Measurements from ENCODE around the gene ZFP91.
A peak's percentile ranks its signal among the peaks of the same experiment; 100 is the strongest.

Gene ZFP91

GRCh38 chr11:58631378-58631777, 52.5 kb downstream of the ZFP91 start:
- no peak for DNase-seq (ENCODE audit: low spot score)

DNA sequence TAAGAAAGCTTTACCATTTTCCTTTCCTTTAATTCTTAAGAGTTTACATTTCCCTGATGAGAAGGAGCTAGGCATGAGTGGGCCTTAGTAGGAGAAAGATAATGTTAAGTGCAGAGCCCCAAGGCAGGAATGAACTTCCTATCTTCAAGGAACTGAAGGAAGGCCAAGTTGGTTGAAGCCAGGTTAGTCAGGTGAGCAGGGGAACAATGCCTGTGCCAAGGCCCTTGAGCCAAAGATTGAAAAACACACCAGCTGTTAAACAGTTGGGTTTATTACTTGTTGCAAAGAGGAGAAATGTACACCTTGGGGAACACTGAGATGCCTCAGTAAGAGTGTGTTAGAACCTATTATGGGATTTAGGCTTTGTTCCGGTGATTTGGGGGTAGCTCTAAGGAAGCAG, 53.6 kb downstream of the ZFP91 start:
- DNase-seq (ENCODE audit: low spot score): no peak

DNA sequence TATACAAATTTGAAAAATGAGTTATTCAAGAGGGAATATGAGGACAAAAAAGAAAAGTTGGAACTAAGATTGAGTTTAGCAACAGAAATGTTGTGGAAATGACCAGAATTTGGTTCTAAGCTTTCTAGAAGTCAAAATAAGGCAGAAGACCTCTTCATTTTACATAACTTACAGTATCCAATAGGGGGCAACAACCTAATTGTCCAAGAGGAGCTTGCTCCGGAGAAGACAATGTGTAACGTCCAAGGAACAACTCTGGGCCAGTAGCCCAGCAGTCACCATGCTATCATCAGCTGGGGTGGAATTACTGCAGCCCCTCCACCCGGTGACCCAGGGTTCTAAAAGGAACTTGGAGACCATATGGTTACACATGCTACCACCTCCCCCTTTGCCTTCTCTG, 57.7 kb downstream of the ZFP91 start:
- no peak for DNase-seq (ENCODE audit: low spot score)

DNA sequence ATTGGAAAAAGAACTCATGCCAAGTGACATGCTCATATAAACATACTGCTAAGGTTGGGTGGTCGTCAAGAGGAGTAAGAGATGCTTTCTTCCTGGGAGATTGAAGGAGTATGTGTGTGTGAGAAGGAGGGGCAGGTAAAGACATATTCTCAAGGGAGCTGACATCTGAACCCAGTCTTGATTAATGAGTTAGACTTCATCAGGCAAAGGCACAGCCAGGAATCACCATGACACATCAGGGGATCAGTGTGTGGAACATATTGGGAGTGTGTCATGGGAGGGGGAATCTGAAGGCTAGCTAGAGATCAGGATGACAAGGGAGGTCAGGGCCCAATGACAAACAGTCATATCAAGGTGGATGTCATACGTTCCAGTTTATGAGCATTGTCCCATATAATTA, 58.5 kb downstream of the ZFP91 start:
- no peak for DNase-seq (ENCODE audit: low spot score)

DNA sequence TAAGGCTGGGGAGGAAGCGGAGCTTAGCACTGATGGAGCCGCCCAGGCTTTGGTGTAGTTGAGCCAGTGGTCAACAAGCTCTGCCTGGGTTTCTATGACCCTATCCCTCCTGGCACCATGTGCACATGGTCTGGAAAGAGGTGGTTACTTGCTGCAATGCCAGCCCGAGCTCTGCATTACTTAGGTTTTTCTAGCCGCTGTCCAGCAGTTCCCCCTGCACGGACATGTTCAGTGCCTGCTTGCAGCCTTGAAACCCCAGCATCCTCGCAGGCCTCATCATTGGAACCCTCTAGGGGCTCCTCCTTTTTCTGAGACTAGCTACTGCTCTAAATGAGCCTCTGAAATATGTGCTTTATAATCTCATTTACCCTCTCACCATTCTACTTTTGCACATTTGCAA, 60.2 kb downstream of the ZFP91 start:
- DNase-seq (ENCODE audit: low spot score): no peak

GRCh38 chr11:58639669-58640068, 60.8 kb downstream of the ZFP91 start:
- DNase-seq (ENCODE audit: low spot score): no peak

- no peak for DNase-seq (ENCODE audit: low spot score)
Observed at GRCh38 chr11:58640386-58641023, 61.6 kb downstream of the ZFP91 start.

DNA sequence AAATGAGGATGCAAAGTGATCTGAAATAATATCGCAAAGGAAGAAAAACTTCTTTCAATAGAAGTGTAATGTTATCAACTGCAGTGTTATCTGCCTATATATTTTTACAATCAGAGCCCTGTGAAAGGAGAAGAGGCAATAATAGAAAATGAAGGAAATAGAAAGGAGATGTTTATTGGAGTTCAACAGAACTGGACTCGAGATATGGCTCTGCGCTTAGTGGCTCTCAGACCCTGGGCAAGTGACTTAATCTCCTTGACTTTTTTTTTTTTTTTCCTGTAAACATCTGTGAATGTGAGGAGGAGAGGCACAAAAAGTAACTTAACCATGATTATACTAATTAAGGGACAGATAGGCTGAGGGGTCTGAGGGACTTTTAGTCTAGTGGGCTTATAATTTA, 62.5 kb downstream of the ZFP91 start:
- DNase-seq (ENCODE audit: low spot score): no peak

GRCh38 chr11:58641803-58642581, 63.1 kb downstream of the ZFP91 start:
- no peak for DNase-seq (ENCODE audit: low spot score)

GRCh38 chr11:58645854-58646253, 67.0 kb downstream of the ZFP91 start:
- no peak for DNase-seq (ENCODE audit: low spot score)

DNA sequence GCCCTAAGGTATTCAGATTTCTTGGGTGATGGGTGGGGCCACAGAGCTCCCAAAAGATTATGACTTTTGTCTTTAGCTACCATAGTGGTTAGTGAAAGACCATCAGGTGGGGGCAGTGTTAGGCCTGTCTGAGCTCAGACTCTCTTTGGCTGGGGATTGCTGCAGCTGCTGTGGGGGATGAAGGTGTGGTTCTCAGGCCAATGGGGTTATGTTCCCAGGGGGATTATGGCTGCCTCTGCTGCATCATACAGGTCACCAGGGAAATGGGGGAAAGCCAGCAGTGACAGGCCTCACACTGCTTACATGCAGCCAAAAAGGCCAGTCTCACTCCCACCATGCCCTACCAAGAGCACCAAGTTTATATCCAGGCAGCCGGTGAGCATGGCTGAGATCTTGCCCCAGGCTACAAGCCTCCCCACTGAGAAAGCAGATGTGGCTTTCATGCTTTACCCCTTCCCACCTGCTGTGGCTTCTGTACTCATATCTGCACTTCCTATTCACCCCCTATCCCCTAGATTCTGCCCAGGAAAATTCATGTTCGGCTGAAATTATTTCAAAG, 68.4 kb downstream of the ZFP91 start:
- no peak for DNase-seq (ENCODE audit: low spot score)

- DNase-seq (ENCODE audit: low spot score): no peak
Observed at GRCh38 chr11:58647866-58648265, 69.0 kb downstream of the ZFP91 start.

DNA sequence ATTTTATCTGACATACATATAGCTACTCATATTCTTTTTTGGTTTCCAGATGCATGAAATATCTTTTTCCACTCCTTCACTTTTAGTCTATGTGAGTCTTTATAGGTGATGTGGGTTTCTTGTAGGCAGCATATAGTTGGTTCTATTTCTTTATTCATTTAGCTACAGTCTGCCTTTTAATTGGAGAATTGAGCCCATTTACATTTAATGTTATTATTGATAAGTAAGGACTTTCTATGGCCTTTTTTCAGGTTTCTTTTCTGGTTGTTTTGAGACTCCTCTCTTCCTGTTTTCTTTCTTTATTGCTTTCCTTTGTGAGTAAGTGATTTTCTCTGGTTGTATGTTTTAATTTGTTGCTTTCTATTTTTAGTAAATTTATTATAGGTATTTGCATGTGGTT, 70.8 kb downstream of the ZFP91 start:
- no peak for DNase-seq (ENCODE audit: low spot score)

- no peak for DNase-seq (ENCODE audit: low spot score)
Observed at GRCh38 chr11:58650496-58650895, 71.6 kb downstream of the ZFP91 start.

DNA sequence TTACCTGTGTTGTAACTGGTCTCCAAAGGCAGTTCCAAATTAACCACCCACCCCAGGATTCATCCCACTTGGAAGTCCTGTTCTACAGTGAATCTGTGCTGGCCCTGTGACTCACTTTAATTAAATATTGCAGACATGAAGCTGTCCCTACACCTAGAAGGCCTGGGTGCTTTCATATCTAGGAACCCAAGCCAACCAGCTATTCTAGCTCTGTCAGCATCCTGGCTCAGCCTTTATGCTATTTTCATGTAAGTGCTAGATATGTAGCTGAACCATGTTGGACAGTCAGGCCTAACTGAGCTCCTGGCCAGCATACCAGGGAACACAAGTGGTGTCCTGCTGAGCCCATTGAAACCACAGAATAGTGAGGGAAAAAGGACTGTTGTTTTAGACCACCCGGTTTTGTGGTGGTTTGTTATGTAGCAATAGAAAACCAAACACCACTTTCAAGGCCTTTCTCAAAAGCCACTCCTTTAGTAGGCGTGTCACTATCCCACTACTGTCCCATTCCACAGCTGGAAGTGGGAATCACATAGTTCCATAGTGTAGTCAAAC, 73.9 kb downstream of the ZFP91 start:
- DNase-seq (ENCODE audit: low spot score): no peak

DNA sequence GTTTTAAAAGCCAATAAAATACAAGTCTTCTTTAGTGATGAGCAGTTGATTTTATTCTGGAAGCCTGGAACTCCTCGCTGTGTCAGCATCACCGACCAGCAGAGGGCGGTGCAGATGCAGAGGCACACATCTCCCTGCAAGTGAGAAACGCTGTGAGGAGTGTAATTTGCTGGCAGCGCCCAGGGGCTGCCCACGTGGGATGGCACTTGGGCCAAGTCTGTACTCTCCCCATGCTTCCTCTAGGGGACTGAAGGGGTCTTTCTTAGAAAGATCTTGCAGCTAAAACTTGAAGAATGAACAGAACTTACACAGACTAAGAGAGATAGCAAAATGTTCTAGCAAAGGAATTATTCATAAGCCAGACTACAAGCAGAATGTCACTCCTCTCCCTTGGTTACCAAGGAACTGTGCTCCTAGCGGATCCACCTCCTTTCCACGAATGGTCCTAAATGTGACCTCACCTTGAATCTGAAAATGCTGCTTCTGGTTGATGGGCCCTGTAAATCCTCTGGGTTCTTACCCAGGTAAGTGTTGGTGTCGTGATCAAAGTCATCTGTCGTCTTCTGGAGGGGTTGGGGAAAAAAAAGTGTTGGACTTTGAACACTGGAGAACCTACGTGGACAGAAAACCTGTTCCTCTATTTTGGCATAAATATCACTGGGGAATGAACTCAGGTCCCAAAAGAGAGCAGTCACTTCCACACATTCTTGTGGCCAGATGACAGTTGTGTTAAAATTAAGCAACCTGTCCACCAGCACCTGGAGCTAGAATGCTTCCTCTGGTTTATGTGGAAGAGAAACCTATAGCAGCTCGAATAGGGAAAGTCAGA, 75.4 kb downstream of the ZFP91 start:
- DNase-seq (ENCODE audit: low spot score): peak; percentile 80

DNA sequence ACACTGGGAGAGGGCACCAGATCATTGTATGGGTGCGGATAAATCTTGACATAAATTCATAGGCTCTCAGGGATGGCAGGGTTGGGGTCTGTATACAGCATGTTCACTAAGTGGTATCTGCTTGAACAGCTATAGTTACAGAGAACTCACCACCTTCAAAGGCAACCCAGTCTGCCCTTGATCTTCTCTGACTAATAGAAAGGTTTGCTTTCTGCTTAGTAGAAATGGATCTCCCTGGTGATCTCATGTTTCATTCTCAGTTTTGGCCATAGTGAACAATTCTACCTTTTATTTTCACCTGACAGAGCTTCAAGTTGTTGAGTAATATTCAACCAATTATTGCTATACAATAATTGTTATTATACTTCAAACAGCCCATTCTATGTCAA, 76.0 kb downstream of the ZFP91 start:
- peak; percentile 28 for DNase-seq (ENCODE audit: low spot score)

GRCh38 chr11:58656348-58656747, 77.5 kb downstream of the ZFP91 start:
- DNase-seq (ENCODE audit: low spot score): no peak

- DNase-seq (ENCODE audit: low spot score): no peak
Observed at GRCh38 chr11:58658623-58659022, 79.8 kb downstream of the ZFP91 start.

DNA sequence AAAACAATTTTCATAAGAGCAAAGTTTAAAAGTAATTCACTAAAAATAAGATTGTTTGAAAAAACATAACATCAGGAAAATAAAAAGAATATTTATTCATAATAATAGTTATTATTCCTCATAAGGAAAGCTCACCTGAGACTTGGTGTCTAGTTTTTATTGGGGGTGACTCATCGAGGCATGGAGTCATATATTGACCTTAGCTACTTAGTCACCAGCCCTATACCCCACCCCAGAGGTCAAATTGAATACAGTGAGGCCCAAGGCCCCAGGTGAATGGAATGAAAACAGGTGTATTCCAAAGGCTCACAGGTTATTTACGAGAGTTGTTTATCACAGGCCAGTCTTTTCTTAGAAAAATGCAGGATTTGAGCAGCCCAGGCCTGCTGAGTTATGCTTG, 80.5 kb downstream of the ZFP91 start:
- DNase-seq (ENCODE audit: low spot score): peak; percentile 84

DNA sequence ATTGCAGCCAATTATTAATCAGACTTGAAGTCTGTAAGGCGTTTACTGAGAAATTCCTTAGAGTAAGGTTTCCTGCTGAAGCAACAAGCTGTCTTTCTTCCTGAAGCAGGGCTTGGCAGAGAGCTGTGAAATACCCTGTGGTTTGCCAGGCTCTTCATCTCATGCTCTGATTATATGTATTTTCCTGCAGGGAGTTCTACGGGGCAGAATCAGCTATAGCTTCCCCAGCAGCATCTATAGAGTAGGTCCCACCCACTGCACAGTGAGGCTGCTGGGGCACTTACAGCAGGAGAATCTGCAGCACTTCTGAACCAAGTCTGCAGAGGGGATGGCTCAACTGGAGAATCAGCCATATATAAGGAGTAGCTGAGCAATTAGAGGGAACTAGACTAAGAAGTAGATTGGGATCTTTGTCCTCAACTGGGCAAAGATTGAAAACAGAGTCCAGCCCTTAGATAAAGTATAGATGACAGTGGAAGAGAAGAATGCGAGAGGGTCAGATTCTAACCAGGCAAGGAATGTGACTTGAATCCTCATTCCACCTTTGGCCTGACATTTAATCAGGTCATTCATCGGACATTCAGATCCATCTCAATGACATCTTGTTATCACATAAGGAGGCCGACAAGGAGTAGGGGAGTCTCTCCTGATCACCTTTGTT, 81.2 kb downstream of the ZFP91 start:
- DNase-seq (ENCODE audit: low spot score): no peak

All from SW480 (cell line).